Progenitor cell of endocrine pancreas (in vitro differentiated cells): ENCODE results near the gene SREBF2. TPM values are rescaled to one million over a fixed set of nuclear protein-coding genes. Genes with fewer than 3 reads are reported as not detected.
A peak's percentile ranks its signal among the peaks of the same experiment; 100 is the strongest.

Source experiments
- DNase-seq: peaks from one replicate; pipeline ENCODE4 v3.0.0; 2021; ENCODE audit warnings: low spot score; ENCODE audit not compliant: unreplicated experiment
- H3K27ac Mint-ChIP-seq: 2 replicates; pipeline ENCODE4 v1.8.0; 2021; ENCODE audit warnings: mild to moderate bottlenecking, moderate library complexity, mixed read lengths
- H3K27me3 Mint-ChIP-seq: 2 replicates; pipeline ENCODE4 v1.8.0; 2021; ENCODE audit warnings: mixed read lengths
- H3K36me3 Mint-ChIP-seq: 2 replicates; pipeline ENCODE4 v1.8.0; 2022; ENCODE audit warnings: mixed read lengths; ENCODE audit not compliant: insufficient read depth
- H3K4me1 Mint-ChIP-seq: 2 replicates; pipeline ENCODE4 v1.8.0; 2021; ENCODE audit warnings: low read depth, mixed read lengths
- H3K4me3 Mint-ChIP-seq: 2 replicates; pipeline ENCODE4 v1.8.0; 2021; ENCODE audit warnings: low read depth, mild to moderate bottlenecking, moderate library complexity, mixed read lengths
- H3K9me3 Mint-ChIP-seq: 2 replicates; pipeline ENCODE4 v1.8.0; 2021; ENCODE audit warnings: low read depth, mixed read lengths
- CTCF ChIP-seq: fragments of 200-600 bp; sonication (generic); IDR thresholded peaks from one replicate; pipeline ENCODE4 v1.5.0; 2021; ENCODE audit warnings: antibody characterized with exemption, mild to moderate bottlenecking; ENCODE audit not compliant: unreplicated experiment
- total RNA-seq: library from RNA; stranded (reverse); gene quantifications from 2 replicates; pipeline ENCODE4 v1.2.1, GENCODE V29; 2021

The SREBF2 gene
- total RNA-seq, 1 donor from 2014 or later = 156 TPM

- Mint-ChIP-seq H3K9me3 (no peaks in the 10 kb centered on the region), H3K4me1 (peaks cover 22% of the 10 kb centered on the region), H3K27me3 (no peaks in the 10 kb centered on the region), H3K4me3 (peak within 1 kb of the TSS; percentile 91), H3K27ac (peak within 1 kb of the TSS; percentile 97), H3K36me3 (peaks cover 2% of the 10 kb centered on the region)
- DNase-seq = peak; percentile 84
- no peak for TF ChIP-seq CTCF
These were observed 32.4 kb upstream of the SREBF2 start, which contains the start of gene CCDC134 for GRCh38 chr22:41800348-41801146. TSS of gene CCDC134 (plus strand) at chr22:41800679. CDS start at chr22:41808891, 8,212 bp downstream.

- Mint-ChIP-seq H3K27ac (peak overlapping the region; percentile 97), H3K36me3 (peaks cover 2% of the 10 kb centered on the region), H3K27me3 (no peaks in the 10 kb centered on the region), H3K9me3 (no peaks in the 10 kb centered on the region), H3K4me3 (peak overlapping the region; percentile 91), H3K4me1 (peaks cover 22% of the 10 kb centered on the region)
- no peak for TF ChIP-seq CTCF
- DNase-seq = no peak
These were observed 31.6 kb upstream of the SREBF2 start for GRCh38 chr22:41801147-41801819.

GRCh38 chr22:41801886-41802285 is 31.0 kb upstream of the SREBF2 start:
- Mint-ChIP-seq H3K36me3 (peaks cover 2% of the 10 kb centered on the region), H3K4me3 (peak overlapping the region; percentile 91), H3K4me1 (peaks cover 22% of the 10 kb centered on the region), H3K9me3 (no peaks in the 10 kb centered on the region), H3K27me3 (no peaks in the 10 kb centered on the region), H3K27ac (peak overlapping the region; percentile 97)
- no peak for DNase-seq
- no peak for TF ChIP-seq CTCF

GRCh38 chr22:41805639-41806038 is 27.3 kb upstream of the SREBF2 start:
- Mint-ChIP-seq H3K27ac (no peak overlapping the region), H3K27me3 (no peaks in the 10 kb centered on the region), H3K36me3 (peaks cover 5% of the 10 kb centered on the region), H3K9me3 (no peaks in the 10 kb centered on the region), H3K4me1 (peaks cover 14% of the 10 kb centered on the region), H3K4me3 (no peak overlapping the region)
- no peak for DNase-seq
- TF ChIP-seq CTCF = no peak

GRCh38 chr22:41808400-41808799 is 24.5 kb upstream of the SREBF2 start:
- Mint-ChIP-seq H3K4me3 (no peak overlapping the region), H3K9me3 (no peaks in the 10 kb centered on the region), H3K27me3 (no peaks in the 10 kb centered on the region), H3K4me1 (no peaks in the 10 kb centered on the region), H3K36me3 (peaks cover 5% of the 10 kb centered on the region), H3K27ac (no peak overlapping the region)
- no peak for TF ChIP-seq CTCF
- no peak for DNase-seq
